Ectodermal cell (in vitro differentiated cells): Measurements from ENCODE around the gene PARP11.
"Not testable (repeated sequence)": the region's sequence is repeated elsewhere in the genome, so short reads cannot be mapped to it uniquely, and the experiment has no call there.

ENCODE experiments used
- H3K27ac ChIP-seq: 2 replicates; pipeline ENCODE4 v1.7.0; 2013; ENCODE audit warnings: mild to moderate bottlenecking, low read depth, low read length; ENCODE audit not compliant: insufficient read depth, poor library complexity, severe bottlenecking
- H3K27me3 ChIP-seq: 2 replicates; pipeline ENCODE4 v1.7.0; 2013; ENCODE audit warnings: mild to moderate bottlenecking, low read length; ENCODE audit not compliant: insufficient read depth, control insufficient read depth, poor library complexity, severe bottlenecking
- H3K36me3 ChIP-seq: one replicate; pipeline ENCODE4 v1.7.0; 2013; ENCODE audit warnings: low read length; ENCODE audit not compliant: control insufficient read depth, insufficient read depth
- H3K4me1 ChIP-seq: one replicate; pipeline ENCODE4 v1.7.0; 2013; ENCODE audit warnings: low read length; ENCODE audit not compliant: control insufficient read depth, insufficient read depth
- H3K4me3 ChIP-seq: 2 replicates; pipeline ENCODE4 v1.7.0; 2013; ENCODE audit warnings: low read depth, low read length, control low read depth; ENCODE audit not compliant: insufficient read depth
- H3K9me3 ChIP-seq: 2 replicates; pipeline ENCODE4 v1.7.0; 2013; ENCODE audit warnings: mild to moderate bottlenecking, low read length, moderate library complexity; ENCODE audit not compliant: control insufficient read depth
- WGBS, 2 experiments: methylation state at CpG; one replicate each; pipeline ENCODE4 v1.1.7; 2013; ENCODE audit warnings: missing lambda C conversion rate in 2 of 2; 5-methylcytosine and 5-hydroxymethylcytosine counted together

PARP11 gene

DNA sequence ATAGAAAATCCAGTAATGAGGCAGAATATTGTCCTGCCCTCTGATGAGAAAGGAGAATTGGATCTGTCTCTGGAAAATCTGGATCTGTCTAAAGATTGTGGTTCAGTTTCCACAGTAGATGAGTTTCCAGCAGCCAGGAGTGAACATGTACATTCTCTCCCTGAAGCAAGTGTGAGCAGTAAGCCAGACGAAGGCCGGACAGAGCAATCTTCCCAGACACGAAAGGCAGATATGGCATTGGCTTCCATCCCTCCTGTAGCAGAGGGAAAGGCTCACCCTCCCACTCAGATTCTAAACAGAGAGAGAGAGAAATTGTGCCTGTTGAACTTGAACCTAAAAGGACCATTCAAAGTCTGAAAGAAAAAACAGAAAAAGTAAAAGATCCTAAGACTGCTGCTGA is 31.4 kb downstream of the PARP11 start:
- Histone ChIP-seq H3K9me3 (no peaks in the 10 kb centered on the region), H3K27me3 (no peaks in the 10 kb centered on the region), H3K27ac (no peak overlapping the region), H3K36me3 (no peaks in the 10 kb centered on the region), H3K4me1 (no peaks in the 10 kb centered on the region), H3K4me3 (no peak overlapping the region)
- WGBS, 2 experiments: 90 to 94% methylated on average over 3 of the region's 3 CpGs

GRCh38 chr12:3840833-3841232 is 32.4 kb downstream of the PARP11 start:
- not testable (repeated sequence) for H3K9me3 ChIP-seq, H3K36me3 ChIP-seq, H3K4me3 ChIP-seq, H3K4me1 ChIP-seq, H3K27ac ChIP-seq, H3K27me3 ChIP-seq
- WGBS, 2 experiments: 90 to 98% methylated on average over 2 of the region's 2 CpGs

- not testable (repeated sequence) for H3K27me3 ChIP-seq, H3K36me3 ChIP-seq, H3K4me3 ChIP-seq, H3K9me3 ChIP-seq, H3K27ac ChIP-seq, H3K4me1 ChIP-seq
- WGBS, 2 experiments: 92 to 93% methylated on average over 4 of the region's 4 CpGs
Measured at GRCh38 chr12:3839745-3840144, 33.5 kb downstream of the PARP11 start.

GRCh38 chr12:3838701-3839548 is 34.3 kb downstream of the PARP11 start:
- 97% methylated on average over 98 of the region's 98 CpGs for whole genome bisulfite sequencing, 2 experiments
- H3K4me1 ChIP-seq, H3K9me3 ChIP-seq, H3K27me3 ChIP-seq, H3K27ac ChIP-seq, H3K36me3 ChIP-seq, H3K4me3 ChIP-seq: not testable (repeated sequence)

- no peaks in the 10 kb centered on the region for H3K27me3 ChIP-seq
- H3K27ac ChIP-seq: no peak overlapping the region
- H3K4me3 ChIP-seq: no peak overlapping the region
- WGBS, 2 experiments: 90 to 100% methylated on average over 1 of the region's 1 CpG
- H3K9me3 ChIP-seq: no peaks in the 10 kb centered on the region
- H3K4me1 ChIP-seq: no peaks in the 10 kb centered on the region
- no peaks in the 10 kb centered on the region for H3K36me3 ChIP-seq
Measured at GRCh38 chr12:3838076-3838475, 35.1 kb downstream of the PARP11 start.

- Histone ChIP-seq H3K27ac (no peak overlapping the region), H3K9me3 (no peaks in the 10 kb centered on the region), H3K36me3 (no peaks in the 10 kb centered on the region), H3K4me1 (no peaks in the 10 kb centered on the region), H3K4me3 (no peak overlapping the region), H3K27me3 (no peaks in the 10 kb centered on the region)
- WGBS, 2 experiments: 61 to 68% methylated on average over 3 to 4 of the region's 4 CpGs
Measured at GRCh38 chr12:3837049-3837448, 36.1 kb downstream of the PARP11 start.

- Histone ChIP-seq H3K4me3 (no peak overlapping the region), H3K36me3 (no peaks in the 10 kb centered on the region), H3K27me3 (no peaks in the 10 kb centered on the region), H3K27ac (no peak overlapping the region), H3K9me3 (no peaks in the 10 kb centered on the region), H3K4me1 (no peaks in the 10 kb centered on the region)
- 94 to 97% methylated on average over 3 of the region's 3 CpGs for WGBS, 2 experiments
Measured at GRCh38 chr12:3836641-3837040, 36.6 kb downstream of the PARP11 start.

DNA sequence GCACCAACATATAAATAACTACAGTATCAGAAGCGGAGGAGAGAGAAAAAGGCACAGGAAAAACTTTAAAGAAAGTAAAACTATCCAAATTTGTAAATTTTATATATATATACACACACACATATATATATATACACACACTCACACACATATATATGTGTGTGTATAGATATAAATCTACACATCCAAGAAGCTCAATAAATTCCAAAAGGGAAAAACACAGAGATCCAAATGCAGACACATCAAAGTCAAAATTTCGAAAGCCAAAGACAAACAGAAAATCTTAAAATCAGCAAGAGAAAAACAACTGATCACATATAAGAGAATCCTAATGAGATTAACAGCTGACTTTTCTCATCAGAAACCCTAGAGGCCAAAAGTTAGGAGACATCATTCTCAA is 37.3 kb downstream of the PARP11 start:
- H3K27me3 ChIP-seq: no peaks in the 10 kb centered on the region
- WGBS, 2 experiments: 90 to 95% methylated on average over 1 to 2 of the region's 2 CpGs
- H3K36me3 ChIP-seq: no peaks in the 10 kb centered on the region
- H3K4me3 ChIP-seq: no peak overlapping the region
- no peak overlapping the region for H3K27ac ChIP-seq
- H3K9me3 ChIP-seq: no peaks in the 10 kb centered on the region
- no peaks in the 10 kb centered on the region for H3K4me1 ChIP-seq

DNA sequence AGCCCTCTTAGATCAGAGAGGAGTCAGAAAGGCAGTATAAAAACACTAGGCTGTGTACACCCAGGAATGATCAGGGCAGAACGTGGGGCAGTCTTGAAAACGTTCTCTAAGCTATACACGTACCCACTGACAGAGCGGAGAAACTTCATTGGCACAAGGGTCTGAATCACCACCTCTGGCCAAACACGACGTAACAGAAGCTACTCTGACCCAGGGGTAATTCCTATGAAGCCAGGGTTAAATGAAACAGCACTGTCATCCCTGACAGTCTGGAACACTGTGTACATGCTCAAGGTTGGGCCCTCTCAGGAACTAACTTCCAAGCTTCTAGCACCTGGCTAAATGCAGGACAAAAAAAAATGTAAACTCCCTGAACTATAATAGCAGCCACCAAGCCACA is 38.4 kb downstream of the PARP11 start:
- Histone ChIP-seq H3K9me3 (no peaks in the 10 kb centered on the region), H3K27me3 (no peaks in the 10 kb centered on the region), H3K4me3 (no peak overlapping the region), H3K36me3 (no peaks in the 10 kb centered on the region), H3K4me1 (no peaks in the 10 kb centered on the region), H3K27ac (no peak overlapping the region)
- WGBS, 2 experiments: 93 to 94% methylated on average over 6 of the region's 6 CpGs

- WGBS, 2 experiments: 77 to 79% methylated on average over 6 of the region's 6 CpGs
- Histone ChIP-seq H3K36me3 (no peaks in the 10 kb centered on the region), H3K27me3 (no peaks in the 10 kb centered on the region), H3K4me1 (no peaks in the 10 kb centered on the region), H3K4me3 (no peak overlapping the region), H3K9me3 (no peaks in the 10 kb centered on the region), H3K27ac (no peak overlapping the region)
Measured at GRCh38 chr12:3833670-3834310, 39.4 kb downstream of the PARP11 start.
